GM12872 (cell line): Measurements from ENCODE around the gene SSBP3.

Experiments
- CTCF ChIP-seq: IDR thresholded peaks from 3 replicates; pipeline ENCODE4 v1.5.1; 2011; ENCODE audit warnings: low read depth, mild to moderate bottlenecking, low read length, moderate library complexity; ENCODE audit not compliant: insufficient read depth

The SSBP3 gene

GRCh38 chr1:54178296-54179070 is 227.7 kb downstream of the SSBP3 start:
- TF ChIP-seq CTCF: no peak

- no peak for TF ChIP-seq CTCF
These were observed 228.5 kb downstream of the SSBP3 start for GRCh38 chr1:54177726-54178125.

GRCh38 chr1:54176621-54177327 is 229.4 kb downstream of the SSBP3 start:
- no peak for TF ChIP-seq CTCF
